ENCODE results near the gene BCL6B. TPM values are rescaled to one million over a fixed set of nuclear protein-coding genes. Genes with fewer than 3 reads are reported as not detected.
A peak's percentile ranks its signal among the peaks of the same experiment; 100 is the strongest.

Gene BCL6B
- total and polyA plus RNA-seq, 2 experiments from 2014 or later: 3.3 to 4.5 TPM

GRCh38 chr17:7064261-7064660 lies 41.4 kb downstream of the BCL6B start:
- no peak overlapping the region for H3K27ac Mint-ChIP-seq
- Histone ChIP-seq H3K27me3 (ENCODE audit: insufficient read depth) (no peaks in the 10 kb centered on the region), H2AFZ (peak overlapping the region; percentile 59; the same call in 1 of the 2 replicates), H3K4me1 (ENCODE audit: insufficient read depth) (no peaks in the 10 kb centered on the region), H4K20me1 (replicated peaks; ENCODE audit: insufficient read depth) (no peaks in the 10 kb centered on the region), H3K36me3 (ENCODE audit: insufficient read depth) (no peaks in the 10 kb centered on the region), H3K4me2 (no peak overlapping the region), H3K9me2 (ENCODE audit: insufficient read depth) (no peaks in the 10 kb centered on the region), H3K79me2 (replicated peaks; ENCODE audit: insufficient read depth) (no peaks in the 10 kb centered on the region), H3K27ac (ENCODE audit: low read depth) (no peak overlapping the region), H3F3A (replicated peaks; ENCODE audit: low read depth) (no peaks in the 10 kb centered on the region), H3K4me3 (no peak overlapping the region)
- no peak for ATAC-seq
- peaks cover 32% of the 10 kb centered on the region for H3K9me3 Mint-ChIP-seq
- peaks cover 20% of the 10 kb centered on the region for H3K36me3 Mint-ChIP-seq (ENCODE audit: low read depth)
- H3K4me3 Mint-ChIP-seq: no peak overlapping the region
- H3K27me3 Mint-ChIP-seq (ENCODE audit: insufficient read depth, low read depth, poor library complexity): peaks cover 15% of the 10 kb centered on the region
- no peak for DNase-seq (ENCODE audit: low spot score)
- TF ChIP-seq, protein P1, sequence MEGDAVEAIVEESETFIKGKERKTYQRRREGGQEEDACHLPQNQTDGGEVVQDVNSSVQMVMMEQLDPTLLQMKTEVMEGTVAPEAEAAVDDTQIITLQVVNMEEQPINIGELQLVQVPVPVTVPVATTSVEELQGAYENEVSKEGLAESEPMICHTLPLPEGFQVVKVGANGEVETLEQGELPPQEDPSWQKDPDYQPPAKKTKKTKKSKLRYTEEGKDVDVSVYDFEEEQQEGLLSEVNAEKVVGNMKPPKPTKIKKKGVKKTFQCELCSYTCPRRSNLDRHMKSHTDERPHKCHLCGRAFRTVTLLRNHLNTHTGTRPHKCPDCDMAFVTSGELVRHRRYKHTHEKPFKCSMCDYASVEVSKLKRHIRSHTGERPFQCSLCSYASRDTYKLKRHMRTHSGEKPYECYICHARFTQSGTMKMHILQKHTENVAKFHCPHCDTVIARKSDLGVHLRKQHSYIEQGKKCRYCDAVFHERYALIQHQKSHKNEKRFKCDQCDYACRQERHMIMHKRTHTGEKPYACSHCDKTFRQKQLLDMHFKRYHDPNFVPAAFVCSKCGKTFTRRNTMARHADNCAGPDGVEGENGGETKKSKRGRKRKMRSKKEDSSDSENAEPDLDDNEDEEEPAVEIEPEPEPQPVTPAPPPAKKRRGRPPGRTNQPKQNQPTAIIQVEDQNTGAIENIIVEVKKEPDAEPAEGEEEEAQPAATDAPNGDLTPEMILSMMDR (conservative IDR thresholded peaks at IDR 0.05; ENCODE audit: low read depth in 2 of 2): no peak
- TF ChIP-seq, protein P2, sequence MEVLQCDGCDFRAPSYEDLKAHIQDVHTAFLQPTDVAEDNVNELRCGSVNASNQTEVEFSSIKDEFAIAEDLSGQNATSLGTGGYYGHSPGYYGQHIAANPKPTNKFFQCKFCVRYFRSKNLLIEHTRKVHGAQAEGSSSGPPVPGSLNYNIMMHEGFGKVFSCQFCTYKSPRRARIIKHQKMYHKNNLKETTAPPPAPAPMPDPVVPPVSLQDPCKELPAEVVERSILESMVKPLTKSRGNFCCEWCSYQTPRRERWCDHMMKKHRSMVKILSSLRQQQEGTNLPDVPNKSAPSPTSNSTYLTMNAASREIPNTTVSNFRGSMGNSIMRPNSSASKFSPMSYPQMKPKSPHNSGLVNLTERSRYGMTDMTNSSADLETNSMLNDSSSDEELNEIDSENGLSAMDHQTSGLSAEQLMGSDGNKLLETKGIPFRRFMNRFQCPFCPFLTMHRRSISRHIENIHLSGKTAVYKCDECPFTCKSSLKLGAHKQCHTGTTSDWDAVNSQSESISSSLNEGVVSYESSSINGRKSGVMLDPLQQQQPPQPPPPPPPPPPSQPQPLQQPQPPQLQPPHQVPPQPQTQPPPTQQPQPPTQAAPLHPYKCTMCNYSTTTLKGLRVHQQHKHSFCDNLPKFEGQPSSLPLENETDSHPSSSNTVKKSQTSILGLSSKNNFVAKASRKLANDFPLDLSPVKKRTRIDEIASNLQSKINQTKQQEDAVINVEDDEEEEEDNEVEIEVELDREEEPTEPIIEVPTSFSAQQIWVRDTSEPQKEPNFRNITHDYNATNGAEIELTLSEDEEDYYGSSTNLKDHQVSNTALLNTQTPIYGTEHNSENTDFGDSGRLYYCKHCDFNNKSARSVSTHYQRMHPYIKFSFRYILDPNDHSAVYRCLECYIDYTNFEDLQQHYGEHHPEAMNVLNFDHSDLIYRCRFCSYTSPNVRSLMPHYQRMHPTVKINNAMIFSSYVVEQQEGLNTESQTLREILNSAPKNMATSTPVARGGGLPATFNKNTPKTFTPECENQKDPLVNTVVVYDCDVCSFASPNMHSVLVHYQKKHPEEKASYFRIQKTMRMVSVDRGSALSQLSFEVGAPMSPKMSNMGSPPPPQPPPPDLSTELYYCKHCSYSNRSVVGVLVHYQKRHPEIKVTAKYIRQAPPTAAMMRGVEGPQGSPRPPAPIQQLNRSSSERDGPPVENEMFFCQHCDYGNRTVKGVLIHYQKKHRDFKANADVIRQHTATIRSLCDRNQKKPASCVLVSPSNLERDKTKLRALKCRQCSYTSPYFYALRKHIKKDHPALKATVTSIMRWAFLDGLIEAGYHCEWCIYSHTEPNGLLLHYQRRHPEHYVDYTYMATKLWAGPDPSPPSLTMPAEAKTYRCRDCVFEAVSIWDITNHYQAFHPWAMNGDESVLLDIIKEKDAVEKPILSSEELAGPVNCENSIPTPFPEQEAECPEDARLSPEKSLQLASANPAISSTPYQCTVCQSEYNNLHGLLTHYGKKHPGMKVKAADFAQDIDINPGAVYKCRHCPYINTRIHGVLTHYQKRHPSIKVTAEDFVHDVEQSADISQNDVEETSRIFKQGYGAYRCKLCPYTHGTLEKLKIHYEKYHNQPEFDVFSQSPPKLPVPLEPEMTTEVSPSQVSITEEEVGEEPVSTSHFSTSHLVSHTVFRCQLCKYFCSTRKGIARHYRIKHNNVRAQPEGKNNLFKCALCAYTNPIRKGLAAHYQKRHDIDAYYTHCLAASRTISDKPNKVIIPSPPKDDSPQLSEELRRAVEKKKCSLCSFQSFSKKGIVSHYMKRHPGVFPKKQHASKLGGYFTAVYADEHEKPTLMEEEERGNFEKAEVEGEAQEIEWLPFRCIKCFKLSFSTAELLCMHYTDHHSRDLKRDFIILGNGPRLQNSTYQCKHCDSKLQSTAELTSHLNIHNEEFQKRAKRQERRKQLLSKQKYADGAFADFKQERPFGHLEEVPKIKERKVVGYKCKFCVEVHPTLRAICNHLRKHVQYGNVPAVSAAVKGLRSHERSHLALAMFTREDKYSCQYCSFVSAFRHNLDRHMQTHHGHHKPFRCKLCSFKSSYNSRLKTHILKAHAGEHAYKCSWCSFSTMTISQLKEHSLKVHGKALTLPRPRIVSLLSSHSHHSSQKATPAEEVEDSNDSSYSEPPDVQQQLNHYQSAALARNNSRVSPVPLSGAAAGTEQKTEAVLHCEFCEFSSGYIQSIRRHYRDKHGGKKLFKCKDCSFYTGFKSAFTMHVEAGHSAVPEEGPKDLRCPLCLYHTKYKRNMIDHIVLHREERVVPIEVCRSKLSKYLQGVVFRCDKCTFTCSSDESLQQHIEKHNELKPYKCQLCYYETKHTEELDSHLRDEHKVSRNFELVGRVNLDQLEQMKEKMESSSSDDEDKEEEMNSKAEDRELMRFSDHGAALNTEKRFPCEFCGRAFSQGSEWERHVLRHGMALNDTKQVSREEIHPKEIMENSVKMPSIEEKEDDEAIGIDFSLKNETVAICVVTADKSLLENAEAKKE (CRISPR knock-in tag; IDR thresholded peaks at IDR 0.05): no peak
- H3K4me1 Mint-ChIP-seq: peaks cover 3% of the 10 kb centered on the region; the same call in 2 of the 3 replicates

- no peak overlapping the region for H2AFZ ChIP-seq
- H3K4me2 ChIP-seq: no peak overlapping the region
- H3K4me3 ChIP-seq: no peak overlapping the region
- peaks cover 33% of the 10 kb centered on the region for H3K9me3 Mint-ChIP-seq
- H3K27ac ChIP-seq (ENCODE audit: low read depth): no peak overlapping the region
- no peaks in the 10 kb centered on the region for H3K27me3 ChIP-seq (ENCODE audit: insufficient read depth)
- no peaks in the 10 kb centered on the region for H3K79me2 ChIP-seq (replicated peaks; ENCODE audit: insufficient read depth)
- H3K4me1 Mint-ChIP-seq: peaks cover 3% of the 10 kb centered on the region; the same call in 2 of the 3 replicates
- no peak for TF ChIP-seq ZNF331 (CRISPR knock-in tag; IDR thresholded peaks at IDR 0.05; ENCODE audit: low read depth)
- no peak for TF ChIP-seq EZH2phosphoT487 (IDR thresholded peaks at IDR 0.05; ENCODE audit: unreplicated experiment)
- TF ChIP-seq POLR2AphosphoS5 (IDR thresholded peaks at IDR 0.05; ENCODE audit: low read depth): no peak
- peaks cover 22% of the 10 kb centered on the region for H3K36me3 Mint-ChIP-seq (ENCODE audit: low read depth)
- no peak overlapping the region for H3K4me3 Mint-ChIP-seq
- H3K9me2 ChIP-seq (ENCODE audit: insufficient read depth): no peaks in the 10 kb centered on the region
- no peaks in the 10 kb centered on the region for H3F3A ChIP-seq (replicated peaks; ENCODE audit: low read depth)
- H3K27ac Mint-ChIP-seq: no peak overlapping the region
- no peaks in the 10 kb centered on the region for H3K4me1 ChIP-seq (ENCODE audit: insufficient read depth)
- ATAC-seq: no peak
- DNase-seq (ENCODE audit: low spot score): no peak
- H3K27me3 Mint-ChIP-seq (ENCODE audit: insufficient read depth, low read depth, poor library complexity): peaks cover 15% of the 10 kb centered on the region
- no peaks in the 10 kb centered on the region for H3K36me3 ChIP-seq (ENCODE audit: insufficient read depth)
- no peaks in the 10 kb centered on the region for H4K20me1 ChIP-seq (replicated peaks; ENCODE audit: insufficient read depth)
These were observed 44.3 kb downstream of the BCL6B start for GRCh38 chr17:7067198-7067597.

All from GM23338 (cell line).